ENCODE measurements around the gene TFF1. TPM values are rescaled to one million over a fixed set of nuclear protein-coding genes. Genes with fewer than 3 reads are reported as not detected.

The TFF1 gene
- total RNA-seq, 1 experiment from 2014 or later: not detected

- no peaks in the 10 kb centered on the region for H3K36me3 Mint-ChIP-seq (ENCODE audit: insufficient read depth, unreplicated experiment)
- DNase-seq (ENCODE audit: unreplicated experiment): no peak
- H3K4me1 Mint-ChIP-seq (ENCODE audit: insufficient read depth, unreplicated experiment): peaks cover 6% of the 10 kb centered on the region
- POLR2A ChIA-PET: interaction anchor here (1.2 kb wide), 1 partner anchor 80 kb away, joined by 3 read pairs; no protein-coding TSS in a partner anchor
- no peak overlapping the region for H3K4me3 Mint-ChIP-seq (ENCODE audit: unreplicated experiment)
- no TSS peak for BruUV-seq (replicated peaks)
- CTCF ChIA-PET: interaction anchor here (0.7 to 1.1 kb wide), 3 partner anchors 52 to 178 kb away, joined by 3 read pairs; no protein-coding TSS in a partner anchor
- intact Hi-C loops (cut with micrococcal nuclease): no loop called here
- TF ChIP-seq CTCF (IDR thresholded peaks at IDR 0.05; ENCODE audit: unreplicated experiment): no peak
- H3K27ac Mint-ChIP-seq (ENCODE audit: low read depth, unreplicated experiment): no peak overlapping the region
- no peaks in the 10 kb centered on the region for H3K27me3 Mint-ChIP-seq (ENCODE audit: insufficient read depth, unreplicated experiment)
- peaks cover 9% of the 10 kb centered on the region for H3K9me3 Mint-ChIP-seq (ENCODE audit: unreplicated experiment)
Observed at GRCh38 chr21:42398436-42399028, 32.2 kb upstream of the TFF1 start.

GRCh38 chr21:42397746-42398394 lies 31.5 kb upstream of the TFF1 start:
- POLR2A ChIA-PET: interaction anchor here (1.2 kb wide), 1 partner anchor 80 kb away, joined by 3 read pairs; no protein-coding TSS in a partner anchor
- intact Hi-C loops (cut with micrococcal nuclease): no loop called here
- BruUV-seq (replicated peaks): no TSS peak

GRCh38 chr21:42396799-42397745 lies 30.7 kb upstream of the TFF1 start:
- intact Hi-C loops (cut with micrococcal nuclease): no loop called here
- Mint-ChIP-seq H3K4me1 (ENCODE audit: insufficient read depth, unreplicated experiment) (peaks cover 6% of the 10 kb centered on the region), H3K27ac (ENCODE audit: low read depth, unreplicated experiment) (peak overlapping the region; percentile 4), H3K4me3 (ENCODE audit: unreplicated experiment) (no peak overlapping the region), H3K27me3 (ENCODE audit: insufficient read depth, unreplicated experiment) (peaks cover 6% of the 10 kb centered on the region), H3K9me3 (ENCODE audit: unreplicated experiment) (peaks cover 7% of the 10 kb centered on the region), H3K36me3 (ENCODE audit: insufficient read depth, unreplicated experiment) (no peaks in the 10 kb centered on the region)
- POLR2A ChIA-PET: interaction anchor here (0.9 to 1.2 kb wide), 3 partner anchors 10 to 69 kb away, joined by 3 to 5 read pairs (median 5); no protein-coding TSS in a partner anchor
- no peak for TF ChIP-seq CTCF (IDR thresholded peaks at IDR 0.05; ENCODE audit: unreplicated experiment)
- DNase-seq (ENCODE audit: unreplicated experiment): no peak
- no TSS peak for BruUV-seq (replicated peaks)
- CTCF ChIA-PET: no interaction called here

More at GRCh38 chr21:42397746-42398394, 31.5 kb upstream of the TFF1 start:
- no peak for TF ChIP-seq CTCF (IDR thresholded peaks at IDR 0.05; ENCODE audit: unreplicated experiment)
- peaks cover 6% of the 10 kb centered on the region for H3K4me1 Mint-ChIP-seq (ENCODE audit: insufficient read depth, unreplicated experiment)
- CTCF ChIA-PET: interaction anchor here (1.0 to 1.1 kb wide), 2 partner anchors 53 to 177 kb away, joined by 3 read pairs; no protein-coding TSS in a partner anchor
- no peak overlapping the region for H3K27ac Mint-ChIP-seq (ENCODE audit: low read depth, unreplicated experiment)
- DNase-seq (ENCODE audit: unreplicated experiment): no peak
- no peaks in the 10 kb centered on the region for H3K27me3 Mint-ChIP-seq (ENCODE audit: insufficient read depth, unreplicated experiment)
- no peaks in the 10 kb centered on the region for H3K36me3 Mint-ChIP-seq (ENCODE audit: insufficient read depth, unreplicated experiment)
- peaks cover 9% of the 10 kb centered on the region for H3K9me3 Mint-ChIP-seq (ENCODE audit: unreplicated experiment)
- H3K4me3 Mint-ChIP-seq (ENCODE audit: unreplicated experiment): no peak overlapping the region
